ENCODE results near the gene TMEM79.

Gene TMEM79

GRCh38 chr1:156245451-156246232, 38.5 kb upstream of the TMEM79 start:
- no peak overlapping the region for H3K4me2 ChIP-seq (ENCODE audit: low read length)
- H3K4me3 ChIP-seq (ENCODE audit: low read length) = no peak overlapping the region
- H4K20me1 ChIP-seq (ENCODE audit: insufficient read depth, low read length) = peaks cover 4% of the 10 kb centered on the region; the same call in 1 of the 2 replicates
- no peaks in the 10 kb centered on the region for H3K9me3 ChIP-seq (ENCODE audit: insufficient read depth, low read length)
- no peaks in the 10 kb centered on the region for H3K27me3 ChIP-seq (ENCODE audit: low read depth, low read length)
- H3K36me3 ChIP-seq (replicated peaks; ENCODE audit: low read depth, low read length) = peaks cover 3% of the 10 kb centered on the region
- H2AFZ ChIP-seq (ENCODE audit: low read depth, low read length) = no peak overlapping the region
- TF ChIP-seq EZH2phosphoT487 (IDR thresholded peaks at IDR 0.05; ENCODE audit: low read depth) (no peak), CTCF (IDR thresholded peaks at IDR 0.05; ENCODE audit: low read depth, low read length) (no peak)
- H3K9ac ChIP-seq (ENCODE audit: low read length) = no peak overlapping the region
- no peaks in the 10 kb centered on the region for H3K4me1 ChIP-seq (ENCODE audit: low read length)
- H3K27ac ChIP-seq (ENCODE audit: low read length) = no peak overlapping the region
- H3K79me2 ChIP-seq (ENCODE audit: low read length) = no peaks in the 10 kb centered on the region

- H3K36me3 ChIP-seq (replicated peaks; ENCODE audit: low read depth, low read length) = peaks cover 9% of the 10 kb centered on the region
- H3K4me3 ChIP-seq (ENCODE audit: low read length) = no peak overlapping the region
- TF ChIP-seq CTCF (IDR thresholded peaks at IDR 0.05; ENCODE audit: low read depth, low read length) (no peak), EZH2phosphoT487 (IDR thresholded peaks at IDR 0.05; ENCODE audit: low read depth) (no peak)
- no peak overlapping the region for H3K9ac ChIP-seq (ENCODE audit: low read length)
- no peak overlapping the region for H2AFZ ChIP-seq (ENCODE audit: low read depth, low read length)
- no peaks in the 10 kb centered on the region for H3K9me3 ChIP-seq (ENCODE audit: insufficient read depth, low read length)
- H3K4me2 ChIP-seq (ENCODE audit: low read length) = no peak overlapping the region
- H3K27me3 ChIP-seq (ENCODE audit: low read depth, low read length) = no peaks in the 10 kb centered on the region
- no peak overlapping the region for H3K27ac ChIP-seq (ENCODE audit: low read length)
- peaks cover 4% of the 10 kb centered on the region; the same call in 1 of the 2 replicates for H4K20me1 ChIP-seq (ENCODE audit: insufficient read depth, low read length)
- no peaks in the 10 kb centered on the region for H3K4me1 ChIP-seq (ENCODE audit: low read length)
- no peaks in the 10 kb centered on the region for H3K79me2 ChIP-seq (ENCODE audit: low read length)
These were observed 37.8 kb upstream of the TMEM79 start for GRCh38 chr1:156246241-156246780.

GRCh38 chr1:156246781-156247459, 37.2 kb upstream of the TMEM79 start:
- Histone ChIP-seq H4K20me1 (ENCODE audit: insufficient read depth, low read length) (peaks cover 4% of the 10 kb centered on the region; the same call in 1 of the 2 replicates), H3K79me2 (ENCODE audit: low read length) (no peaks in the 10 kb centered on the region), H3K4me2 (ENCODE audit: low read length) (no peak overlapping the region), H2AFZ (ENCODE audit: low read depth, low read length) (no peak overlapping the region), H3K9ac (ENCODE audit: low read length) (no peak overlapping the region), H3K4me1 (ENCODE audit: low read length) (no peaks in the 10 kb centered on the region), H3K4me3 (ENCODE audit: low read length) (no peak overlapping the region), H3K36me3 (replicated peaks; ENCODE audit: low read depth, low read length) (peaks cover 16% of the 10 kb centered on the region), H3K9me3 (ENCODE audit: insufficient read depth, low read length) (no peaks in the 10 kb centered on the region), H3K27me3 (ENCODE audit: low read depth, low read length) (no peaks in the 10 kb centered on the region), H3K27ac (ENCODE audit: low read length) (no peak overlapping the region)
- TF ChIP-seq CTCF (IDR thresholded peaks at IDR 0.05; ENCODE audit: low read depth, low read length) = no peak

All from OCI-LY3 (cell line).